ENCODE data around the gene MOB3A. TPM values are rescaled to one million over a fixed set of nuclear protein-coding genes. Genes with fewer than 3 reads are reported as not detected.

MOB3A gene
- polyA plus RNA-seq, 1 of the 3 experiments (the other 2 are of a cell fraction) = 24.1 TPM

- Histone ChIP-seq H3K79me2 (ENCODE audit: insufficient read depth) (no peaks in the 10 kb centered on the region), H3K9ac (no peak overlapping the region), H3K4me1 (ENCODE audit: control insufficient read depth in 1 of 2, insufficient read depth in 2 of 2, low read depth in 1 of 2, low read length in 1 of 2) (peaks cover 8 to 31% of the 10 kb centered on the region in 2 experiments; a peak in 3 of 4 replicates), H3K27me3 (ENCODE audit: insufficient read depth) (no peaks in the 10 kb centered on the region), H3K36me3 (replicated peaks in 1 of 2; ENCODE audit: control insufficient read depth in 1 of 2, insufficient read depth in 2 of 2, low read length in 1 of 2) (peaks cover 7 to 51% of the 10 kb centered on the region in 2 experiments), H4K20me1 (ENCODE audit: insufficient read depth) (peaks cover 11% of the 10 kb centered on the region), H3F3A (replicated peaks; ENCODE audit: insufficient read depth) (peaks cover 6% of the 10 kb centered on the region), H3K27ac (ENCODE audit: low read depth in 2 of 2, low read length in 1 of 2) (no peak overlapping the region), H3K9me2 (no peaks in the 10 kb centered on the region), H2AFZ (ENCODE audit: low read depth) (no peak overlapping the region), H3K4me2 (no peak overlapping the region), H3K4me3 (ENCODE audit: low read depth in 2 of 2, low read length in 1 of 2) (no peak overlapping the region), H3K9me3 (no peaks in the 10 kb centered on the region)
- ChIA-PET CTCF (interaction anchor here (0.6 to 1.5 kb wide), 3 partner anchors 19 to 32 kb away, joined by 3 to 4 read pairs (median 4); no protein-coding TSS in a partner anchor), POLR2A (interaction anchor here (1.3 to 1.5 kb wide), 2 partner anchors 10 to 13 kb away, joined by 4 to 5 read pairs; no protein-coding TSS in a partner anchor)
- TF ChIP-seq MXI1 (IDR thresholded peaks at IDR 0.05; ENCODE audit: low read depth, low read length) (no peak), REST (IDR thresholded peaks at IDR 0.05; ENCODE audit: low read depth, low read length) (no peak), EP300 (IDR thresholded peaks at IDR 0.05; ENCODE audit: borderline replicate concordance in 1 of 2, low read depth in 1 of 2, low read length in 1 of 2) (no peak), FOXJ3 (CRISPR knock-in tag; IDR thresholded peaks at IDR 0.05) (no peak), MEF2A (IDR thresholded peaks at IDR 0.05; ENCODE audit: borderline replicate concordance, low read depth) (no peak), GATA2 (CRISPR knock-in tag; IDR thresholded peaks at IDR 0.05) (no peak)
- no peak for DNase-seq
- WGBS (ENCODE audit: low lambda C conversion rate) = 92% methylated on average over 18 of the region's 44 CpGs
These were observed 57.6 kb downstream of the MOB3A start for GRCh38 chr19:2038284-2039088.

GRCh38 chr19:2037651-2038255 lies 58.4 kb downstream of the MOB3A start:
- H3K9ac ChIP-seq = no peak overlapping the region
- peaks cover 7 to 31% of the 10 kb centered on the region in 2 experiments; a peak in 3 of 4 replicates for H3K4me1 ChIP-seq (ENCODE audit: control insufficient read depth in 1 of 2, insufficient read depth in 2 of 2, low read depth in 1 of 2, low read length in 1 of 2)
- H3K4me3 ChIP-seq (ENCODE audit: low read depth in 2 of 2, low read length in 1 of 2) = no peak overlapping the region
- no peak overlapping the region for H2AFZ ChIP-seq (ENCODE audit: low read depth)
- peaks cover 9% of the 10 kb centered on the region for H4K20me1 ChIP-seq (ENCODE audit: insufficient read depth)
- no peaks in the 10 kb centered on the region for H3K27me3 ChIP-seq (ENCODE audit: insufficient read depth)
- 90% methylated on average over 24 of the region's 24 CpGs for WGBS (ENCODE audit: low lambda C conversion rate)
- no peak overlapping the region for H3K4me2 ChIP-seq
- no peak for DNase-seq
- H3F3A ChIP-seq (replicated peaks; ENCODE audit: insufficient read depth) = peaks cover 5% of the 10 kb centered on the region
- no peaks in the 10 kb centered on the region for H3K9me3 ChIP-seq
- peaks cover 3 to 45% of the 10 kb centered on the region in 2 experiments for H3K36me3 ChIP-seq (replicated peaks in 1 of 2; ENCODE audit: control insufficient read depth in 1 of 2, insufficient read depth in 2 of 2, low read length in 1 of 2)
- H3K27ac ChIP-seq (ENCODE audit: low read depth in 2 of 2, low read length in 1 of 2) = no peak overlapping the region
- H3K9me2 ChIP-seq = no peaks in the 10 kb centered on the region
- ChIA-PET CTCF (interaction anchor here (0.6 to 1.6 kb wide), 2 partner anchors 32 to 76 kb away, joined by 3 to 7 read pairs; no protein-coding TSS in a partner anchor), POLR2A (interaction anchor here (0.6 to 1.5 kb wide), 2 partner anchors 9 to 592 kb away, joined by 4 to 5 read pairs; no protein-coding TSS in a partner anchor)
- H3K79me2 ChIP-seq (ENCODE audit: insufficient read depth) = no peaks in the 10 kb centered on the region
- TF ChIP-seq MXI1 (IDR thresholded peaks at IDR 0.05; ENCODE audit: low read depth, low read length) (no peak), EZH2phosphoT487 (IDR thresholded peaks at IDR 0.05; ENCODE audit: borderline replicate concordance, low read depth) (no peak), REST (IDR thresholded peaks at IDR 0.05; ENCODE audit: low read depth, low read length) (no peak), FOXJ3 (CRISPR knock-in tag; IDR thresholded peaks at IDR 0.05) (no peak), NFIC (IDR thresholded peaks at IDR 0.05; ENCODE audit: borderline replicate concordance) (no peak), YY1 (IDR thresholded peaks at IDR 0.05; ENCODE audit: low read depth) (no peak), CHD2 (IDR thresholded peaks at IDR 0.05; ENCODE audit: low read length, partially characterized antibody) (no peak), RAD21 (IDR thresholded peaks at IDR 0.05; ENCODE audit: low read length) (no peak), IRF3 (IDR thresholded peaks at IDR 0.05; ENCODE audit: low read depth, low read length) (no peak)
